ENCODE measurements around the gene NSUN5.
"Not testable (repeated sequence)": the region's sequence is repeated elsewhere in the genome, so short reads cannot be mapped to it uniquely, and the experiment has no call there.

Gene NSUN5

GRCh38 chr7:73325424-73325823 is 16.8 kb upstream of the NSUN5 start:
- DNase-seq = not testable (repeated sequence)

DNA sequence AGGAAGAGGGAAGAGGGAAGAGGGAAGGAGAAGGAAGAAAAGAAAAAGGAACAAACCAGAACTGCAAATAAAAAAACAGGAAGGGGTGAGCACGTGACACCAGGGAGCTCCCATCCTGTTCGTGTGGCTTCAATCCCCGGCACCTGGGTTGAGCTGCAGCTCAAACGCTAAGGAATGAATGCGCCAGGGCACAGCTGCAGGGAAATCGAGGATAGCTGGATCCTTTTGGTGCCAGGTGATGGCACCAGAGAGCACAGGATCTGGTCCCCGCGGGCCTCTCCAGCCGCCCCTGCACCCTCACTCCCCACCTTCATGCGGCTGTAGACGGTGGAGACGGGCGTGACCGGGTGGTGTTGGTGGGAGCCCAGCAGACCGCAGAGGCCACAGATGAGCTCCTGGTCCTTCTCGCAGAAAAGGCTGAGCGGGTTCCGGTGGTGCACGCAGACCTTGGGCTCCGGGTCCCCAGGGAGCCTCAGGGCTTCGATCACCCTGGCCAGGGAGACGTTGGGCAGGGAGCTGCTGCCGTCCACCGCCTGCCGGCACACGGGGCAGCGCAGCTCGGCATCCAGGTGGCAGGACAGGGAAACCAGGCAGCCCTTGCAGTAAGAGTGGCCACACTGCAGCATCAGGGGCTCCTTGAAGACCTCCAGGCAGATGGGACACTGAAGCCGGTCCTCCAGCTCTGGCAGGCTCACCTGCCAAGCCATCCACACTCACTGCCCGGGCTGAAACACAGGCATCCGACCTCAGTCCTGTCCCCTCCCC is 15.6 kb upstream of the NSUN5 start:
- DNase-seq = peak; percentile 46

DNA sequence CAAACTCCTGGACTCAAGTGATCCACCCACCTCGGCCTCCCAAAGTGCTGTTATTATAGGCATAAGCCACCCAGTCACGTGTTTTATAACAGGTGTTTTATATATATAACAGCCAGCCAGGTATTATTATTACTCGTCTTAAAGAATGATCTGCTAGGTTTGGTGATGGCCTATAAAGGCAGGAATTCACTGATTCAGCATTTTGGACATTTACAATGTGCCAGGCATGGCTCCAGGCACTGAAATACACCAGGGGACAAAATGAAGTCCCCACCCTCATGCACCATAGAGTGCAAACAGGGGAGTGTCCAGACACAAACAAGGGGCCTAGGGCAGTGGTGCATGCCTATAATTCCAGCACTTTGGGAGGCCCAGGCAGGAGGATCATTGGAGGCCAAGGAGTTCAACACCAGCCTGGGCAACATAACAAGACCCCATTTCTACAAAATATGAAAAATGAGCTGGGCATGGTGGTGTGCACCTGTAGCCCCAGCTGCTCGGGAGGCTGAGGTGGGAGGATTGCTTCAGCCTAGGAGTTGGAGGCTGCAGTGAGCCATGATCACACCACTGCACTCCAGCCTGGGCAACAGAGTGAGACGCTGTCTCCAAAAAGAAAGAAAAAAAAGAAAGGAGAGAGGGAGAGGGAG is 14.9 kb upstream of the NSUN5 start:
- DNase-seq = not testable (repeated sequence)

DNA sequence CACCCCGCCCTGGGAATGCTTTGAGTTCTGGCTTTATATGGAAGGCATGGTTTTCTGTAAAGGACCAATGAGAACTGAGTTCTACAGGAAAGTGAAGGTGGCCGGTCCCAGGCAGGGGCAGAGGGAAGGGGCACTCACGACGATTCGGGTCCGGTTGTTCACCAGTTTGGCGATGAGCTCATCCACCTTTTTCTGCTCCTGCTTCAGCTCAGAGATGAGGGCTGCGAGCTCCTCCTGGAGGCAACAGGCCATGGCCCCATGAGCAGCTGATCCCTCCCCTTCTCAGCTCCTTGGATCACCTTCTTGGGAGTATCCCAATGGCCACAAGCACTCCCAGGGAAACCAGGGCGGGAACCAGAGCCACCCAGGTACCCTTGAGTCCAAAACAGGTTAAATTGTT is 11.4 kb upstream of the NSUN5 start:
- not testable (repeated sequence) for DNase-seq

- not testable (repeated sequence) for DNase-seq
These were observed 10.9 kb upstream of the NSUN5 start for GRCh38 chr7:73319541-73319940.

- not testable (repeated sequence) for DNase-seq
These were observed 10.1 kb upstream of the NSUN5 start for GRCh38 chr7:73318656-73319204.

- DNase-seq = no peak
These were observed 7.9 kb upstream of the NSUN5 start for GRCh38 chr7:73316521-73316920.

DNA sequence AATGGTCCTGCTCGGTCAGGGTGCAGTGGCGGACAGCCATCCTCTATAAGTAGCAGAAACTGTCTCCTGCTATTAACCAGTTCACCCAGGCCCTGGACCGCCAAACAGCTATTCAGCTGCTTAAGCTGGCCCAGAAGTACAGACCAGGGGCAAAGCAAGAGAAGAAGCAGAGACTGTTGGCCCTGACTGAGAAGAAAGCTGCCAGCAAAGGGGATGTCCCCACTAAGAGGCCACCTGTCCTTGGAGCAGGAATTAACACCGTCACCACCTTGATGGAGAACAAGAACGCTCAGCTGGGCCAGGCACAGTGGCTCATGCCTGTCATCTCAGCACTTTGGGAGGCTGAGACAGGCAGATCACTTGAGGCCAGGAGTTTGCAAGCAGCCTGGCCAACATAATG is 5.6 kb upstream of the NSUN5 start:
- DNase-seq = no peak

- no peak for DNase-seq
These were observed 4.9 kb upstream of the NSUN5 start for GRCh38 chr7:73313521-73313906.

GRCh38 chr7:73312831-73313520 is 4.3 kb upstream of the NSUN5 start:
- DNase-seq = no peak

GRCh38 chr7:73311421-73311820 is 2.8 kb upstream of the NSUN5 start:
- DNase-seq = not testable (repeated sequence)

DNA sequence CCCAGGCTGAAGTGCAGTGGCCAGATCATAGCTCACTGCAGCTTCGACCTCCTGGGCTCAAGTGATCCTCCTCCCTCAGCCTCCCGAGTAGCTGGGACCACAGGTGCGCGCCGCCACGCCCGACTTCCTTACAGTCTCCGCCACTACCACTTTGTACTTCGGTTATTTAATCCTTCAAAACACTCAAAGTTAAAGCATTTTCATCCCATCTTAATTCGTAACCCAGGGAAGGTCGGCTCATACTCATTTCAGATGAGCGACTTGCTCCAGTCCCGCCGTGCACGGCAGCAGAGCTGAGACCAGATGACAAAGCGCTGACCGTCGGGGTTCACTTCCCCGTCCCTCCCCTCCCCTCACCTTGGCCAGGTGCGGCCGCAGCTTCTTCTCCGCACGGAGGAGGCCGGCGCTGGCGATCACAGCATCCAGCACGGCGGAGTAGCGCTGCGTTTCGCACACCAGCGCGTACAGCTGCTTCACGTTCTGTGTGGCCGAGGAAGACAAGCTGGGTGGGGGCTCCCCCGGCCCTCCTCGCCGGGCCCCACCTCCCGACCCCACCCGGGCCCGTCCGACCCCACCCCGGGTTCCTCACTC is 457 bp downstream of the NSUN5 start:
- DNase-seq = no peak

GRCh38 chr7:73307436-73307835 is 1.2 kb downstream of the NSUN5 start:
- no peak for DNase-seq

DNA sequence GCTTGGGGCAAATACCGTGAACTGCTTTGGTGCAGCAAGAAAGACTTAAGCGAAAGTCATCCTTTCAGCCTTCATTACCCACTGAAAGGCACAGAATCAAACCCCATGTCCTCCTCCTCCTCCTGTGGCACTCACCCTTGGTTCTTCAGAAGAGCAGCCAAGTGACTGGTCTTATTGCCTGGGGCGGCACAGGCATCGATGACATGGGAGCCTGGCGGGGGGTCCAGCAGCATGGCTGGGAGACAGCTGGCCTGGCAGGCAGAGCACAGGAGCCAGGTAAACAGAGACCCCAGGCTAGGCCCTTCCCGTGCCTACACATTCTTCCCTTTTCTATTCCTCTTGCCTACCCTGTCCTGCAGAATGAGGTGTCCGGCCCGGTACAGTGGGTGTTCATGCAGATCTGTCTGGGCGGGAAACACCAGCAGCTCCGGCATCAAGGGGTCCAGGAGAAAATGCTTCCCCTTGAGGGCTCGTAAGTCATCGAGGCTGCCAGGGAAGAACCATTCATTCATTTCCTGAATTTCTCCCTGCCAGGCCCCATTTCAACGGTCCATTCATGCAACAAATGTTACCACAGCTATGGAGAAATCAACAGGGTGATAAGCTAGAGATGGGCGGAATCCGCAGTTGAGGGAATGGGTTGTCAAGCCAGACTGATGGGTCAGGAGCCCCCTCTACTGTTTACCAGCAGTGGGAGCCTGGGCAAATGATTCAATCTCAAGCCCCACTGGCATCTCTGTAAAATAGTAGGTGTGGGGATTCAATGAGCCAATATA is 3.8 kb downstream of the NSUN5 start:
- DNase-seq = not testable (repeated sequence)

DNA sequence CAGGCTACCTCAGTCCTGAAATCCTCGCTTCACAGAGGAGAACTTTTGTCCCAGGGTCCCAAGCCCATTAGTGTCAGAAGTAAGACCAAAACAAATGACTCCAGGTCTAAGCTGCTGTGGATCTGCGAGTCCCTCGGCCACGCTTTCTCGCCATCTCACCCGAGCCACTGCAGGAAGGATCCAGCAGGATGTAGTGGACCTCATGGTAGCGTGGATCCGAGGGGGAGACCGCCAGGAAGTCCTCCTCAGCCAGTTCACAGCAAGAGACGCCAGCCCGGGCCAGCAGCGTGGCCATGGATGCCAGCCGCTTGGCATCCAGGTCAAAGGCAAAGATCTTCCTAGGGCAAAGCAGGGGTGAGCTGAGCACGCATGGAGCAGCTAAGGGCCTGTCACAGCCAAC is 4.6 kb downstream of the NSUN5 start:
- no peak for DNase-seq

- DNase-seq = no peak
These were observed 5.1 kb downstream of the NSUN5 start for GRCh38 chr7:73303546-73303945.

DNA sequence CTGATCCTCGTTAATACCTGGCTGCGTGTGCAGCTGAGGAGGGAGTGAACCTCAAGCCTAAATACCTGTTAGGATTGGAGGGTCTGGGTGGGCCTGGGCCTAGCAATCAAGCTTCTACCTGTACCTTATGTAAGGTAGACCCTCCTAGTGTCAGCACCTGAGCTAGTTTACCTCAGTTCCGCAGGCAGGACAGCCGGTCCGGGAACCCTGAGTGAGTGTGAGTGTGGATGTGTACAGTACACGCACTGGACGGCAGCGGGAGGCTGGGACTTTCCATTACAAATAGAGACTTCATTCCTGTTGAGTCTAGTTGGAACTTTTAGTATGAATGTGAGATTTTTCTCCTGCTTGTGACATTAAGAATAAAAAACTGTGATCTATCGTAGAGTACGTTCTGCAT is 5.8 kb downstream of the NSUN5 start:
- DNase-seq = not testable (repeated sequence)

DNA sequence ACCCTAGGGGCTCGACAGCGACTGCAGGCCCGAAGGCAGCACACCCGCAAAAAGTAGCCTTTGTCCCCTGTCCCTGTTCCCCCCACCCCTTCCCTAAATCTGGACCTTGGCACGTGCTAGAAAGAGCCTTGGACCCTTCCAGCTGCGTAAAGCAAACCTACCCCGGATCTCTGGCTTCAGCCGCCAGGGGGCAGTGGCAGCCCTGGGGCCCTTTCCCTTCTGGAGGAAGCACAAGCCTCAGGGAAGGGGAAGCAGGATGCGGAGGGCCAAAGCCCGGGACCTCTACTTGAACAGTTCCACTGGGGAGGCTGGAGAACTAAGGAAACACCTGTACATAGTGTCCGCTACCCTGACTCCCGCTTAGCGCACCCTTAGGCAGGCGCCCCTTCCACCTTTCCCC is 7.5 kb downstream of the NSUN5 start:
- not testable (repeated sequence) for DNase-seq

DNA sequence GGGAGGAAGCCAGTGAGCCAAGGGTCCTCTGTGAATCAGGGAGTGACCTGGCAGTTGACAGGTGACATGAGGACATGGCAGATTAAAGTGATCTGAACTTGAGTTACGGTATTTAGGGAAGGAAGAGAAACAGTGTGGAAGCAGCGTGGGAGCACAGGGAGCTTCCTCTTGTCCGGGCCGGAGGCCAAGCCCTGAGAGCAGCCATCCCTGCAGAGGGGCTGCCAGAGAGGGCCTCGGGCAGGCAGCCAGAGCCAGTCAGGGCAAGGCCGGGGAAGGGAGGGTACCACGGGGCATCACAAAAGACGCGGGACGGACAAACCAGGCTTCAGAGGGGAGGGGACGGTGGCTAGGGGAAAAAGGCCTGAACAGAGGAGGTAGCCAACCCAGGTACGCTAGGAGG is 8.8 kb downstream of the NSUN5 start:
- not testable (repeated sequence) for DNase-seq

DNA sequence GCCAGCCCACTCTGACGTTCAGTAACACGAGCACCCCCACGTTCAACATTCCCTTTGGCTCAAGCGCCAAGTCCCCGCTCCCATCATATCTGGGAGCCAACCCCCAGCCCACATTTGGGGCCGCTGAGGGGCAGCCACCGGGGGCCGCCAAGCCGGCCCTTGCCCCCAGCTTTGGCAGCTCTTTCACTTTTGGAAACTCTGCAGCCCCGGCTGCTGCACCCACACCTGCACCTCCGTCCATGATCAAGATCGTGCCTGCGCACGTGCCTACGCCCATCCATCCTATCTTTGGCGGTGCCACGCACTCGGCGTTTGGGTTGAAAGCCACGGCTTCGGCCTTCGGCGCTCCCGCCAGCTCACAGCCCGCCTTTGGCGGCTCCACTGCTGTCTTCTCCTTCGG is 10.9 kb downstream of the NSUN5 start:
- DNase-seq = not testable (repeated sequence)

GRCh38 chr7:73297235-73297634 is 11.4 kb downstream of the NSUN5 start:
- DNase-seq = not testable (repeated sequence)

- DNase-seq = not testable (repeated sequence)
These were observed 31.4 kb downstream of the NSUN5 start for GRCh38 chr7:73277210-73277609.
